ENCODE results near the gene LEMD3.

Gene LEMD3

GRCh38 chr12:65169320-65170208 lies at the start of gene LEMD3:
LEMD3 (plus strand) TSS chr12:65169583; CDS start chr12:65169597, 14 bp downstream.
- DNase-seq: peak; percentile 93

- DNase-seq: no peak
Observed at GRCh38 chr12:65121049-65121955, 48.1 kb upstream of the LEMD3 start, which contains the start of gene WIF1. WIF1 (minus strand) TSS chr12:65121305; CDS start chr12:65121191, 114 bp downstream.

- no peak for DNase-seq
Observed at GRCh38 chr12:65121956-65122469, 47.4 kb upstream of the LEMD3 start.

GRCh38 chr12:65122703-65123102 lies 46.7 kb upstream of the LEMD3 start:
- no peak for DNase-seq

GRCh38 chr12:65123435-65124063 lies 45.8 kb upstream of the LEMD3 start:
- DNase-seq: peak; percentile 90

GRCh38 chr12:65125247-65125646 lies 44.1 kb upstream of the LEMD3 start:
- peak; percentile 58 for DNase-seq

GRCh38 chr12:65125975-65126374 lies 43.4 kb upstream of the LEMD3 start:
- DNase-seq: peak; percentile 56

GRCh38 chr12:65126482-65126881 lies 42.9 kb upstream of the LEMD3 start:
- DNase-seq: no peak

GRCh38 chr12:65133879-65134278 lies 35.5 kb upstream of the LEMD3 start:
- no peak for DNase-seq

- DNase-seq: peak; percentile 29
Observed at GRCh38 chr12:65139389-65139788, 30.0 kb upstream of the LEMD3 start.

GRCh38 chr12:65140738-65141137 lies 28.6 kb upstream of the LEMD3 start:
- no peak for DNase-seq

GRCh38 chr12:65147312-65147905 lies 22.0 kb upstream of the LEMD3 start:
- DNase-seq: no peak

- no peak for DNase-seq
Observed at GRCh38 chr12:65152012-65152411, 17.4 kb upstream of the LEMD3 start.

- DNase-seq: no peak
Observed at GRCh38 chr12:65152596-65152995, 16.8 kb upstream of the LEMD3 start.

GRCh38 chr12:65155784-65156183 lies 13.6 kb upstream of the LEMD3 start:
- DNase-seq: peak; percentile 64

GRCh38 chr12:65156366-65156841 lies 13.0 kb upstream of the LEMD3 start:
- peak; percentile 85 for DNase-seq

- DNase-seq: no peak
Observed at GRCh38 chr12:65157091-65157490, 12.3 kb upstream of the LEMD3 start.

- DNase-seq: no peak
Observed at GRCh38 chr12:65162609-65163008, 6.8 kb upstream of the LEMD3 start.

GRCh38 chr12:65164244-65164643 lies 5.1 kb upstream of the LEMD3 start:
- no peak for DNase-seq

- no peak for DNase-seq
Observed at GRCh38 chr12:65164774-65165173, 4.6 kb upstream of the LEMD3 start.

GRCh38 chr12:65168681-65169319 lies 583 bp upstream of the LEMD3 start:
- peak; percentile 76 for DNase-seq
